Smooth muscle cell (in vitro differentiated cells): Measurements from ENCODE around the gene NECAB3. TPM values are rescaled to one million over a fixed set of nuclear protein-coding genes. Genes with fewer than 3 reads are reported as not detected.

Experiments used
- DNase-seq: peaks from one replicate; lab custom pipeline; 2025; ENCODE audit not compliant: unreplicated experiment; lab: John Stamatoyannopoulos, UW
- H2AFZ ChIP-seq: fragments of 200-600 bp; sonication (generic); 2 replicates; pipeline ENCODE4 v1.6.0; 2016; ENCODE audit warnings: antibody characterized with exemption, low read depth, mild to moderate bottlenecking
- H3F3A ChIP-seq: fragments of 200-600 bp; sonication (generic); 2 replicates; pipeline ENCODE4 v1.6.0; 2017; ENCODE audit warnings: antibody characterized with exemption, low read depth
- H3K27ac ChIP-seq: fragments of 200-600 bp; sonication (generic); 2 replicates; pipeline ENCODE4 v1.5.1; 2016; ENCODE audit warnings: low read depth, mild to moderate bottlenecking
- H3K27me3 ChIP-seq: fragments of 200-600 bp; sonication (generic); 2 replicates; pipeline ENCODE4 v1.6.1; 2016; ENCODE audit warnings: low read depth, mild to moderate bottlenecking
- H3K36me3 ChIP-seq: fragments of 200-600 bp; sonication (generic); 2 replicates; pipeline ENCODE4 v1.5.1; 2016; ENCODE audit warnings: low read depth
- H3K4me1 ChIP-seq: fragments of 200-600 bp; sonication (generic); 2 replicates; pipeline ENCODE4 v1.5.1; 2016; ENCODE audit warnings: low read depth
- H3K4me2 ChIP-seq: fragments of 200-600 bp; sonication (generic); 2 replicates; pipeline ENCODE4 v1.6.0; 2016; ENCODE audit warnings: mild to moderate bottlenecking
- H3K4me3 ChIP-seq: fragments of 200-600 bp; sonication (generic); 2 replicates; pipeline ENCODE4 v1.5.1; 2016; ENCODE audit warnings: mild to moderate bottlenecking
- H3K79me2 ChIP-seq: fragments of 200-600 bp; sonication (generic); 2 replicates; pipeline ENCODE4 v1.6.0; 2016; ENCODE audit warnings: low read depth, mild to moderate bottlenecking
- H3K9ac ChIP-seq: fragments of 200-600 bp; sonication (generic); 2 replicates; pipeline ENCODE4 v1.6.0; 2016; ENCODE audit warnings: low read depth
- H3K9me3 ChIP-seq: fragments of 200-600 bp; sonication (generic); replicated peaks from 2 replicates; pipeline ENCODE4 v1.5.1; 2016; ENCODE audit warnings: low read depth
- H4K20me1 ChIP-seq: fragments of 200-600 bp; sonication (generic); 2 replicates; pipeline ENCODE4 v1.6.0; 2016; ENCODE audit warnings: low read depth
- CTCF ChIP-seq: fragments of 200-600 bp; sonication (generic); IDR thresholded peaks from 2 replicates; pipeline ENCODE4 v1.5.1; 2017; ENCODE audit warnings: borderline replicate concordance, mild to moderate bottlenecking, antibody characterized with exemption; ENCODE audit not compliant: insufficient read depth, poor library complexity, severe bottlenecking
- WGBS: methylation state at CpG from one replicate; pipeline ENCODE4 v1.1.7; 2016; ENCODE audit warnings: low lambda C conversion rate; 5-methylcytosine and 5-hydroxymethylcytosine counted together
- polyA plus RNA-seq: library from polyadenylated mRNA; unstranded; fragments of >200 nt; fragmentation: Nextera tagmentation; extraction: Ambion mirVana; gene quantifications from 2 replicates; pipeline ENCODE4 v1.2.1, GENCODE V29; 2016
- total RNA-seq: library from RNA; depleted of rRNA; stranded (reverse); fragments of >200 nt; gene quantifications from 2 replicates; pipeline ENCODE4 v1.2.3, GENCODE V29; 2014

NECAB3 gene
- total and polyA plus RNA-seq, 2 experiments from 2014 or later = 20.3 to 25.8 TPM

GRCh38 chr20:33659341-33660034 is 14.7 kb downstream of the NECAB3 start:
- Histone ChIP-seq H3F3A (peaks cover 8% of the 10 kb centered on the region), H3K4me1 (peaks cover 6% of the 10 kb centered on the region), H3K27ac (no peak overlapping the region), H3K4me3 (no peak overlapping the region), H3K9ac (no peak overlapping the region), H3K36me3 (peaks cover 6% of the 10 kb centered on the region), H4K20me1 (no peaks in the 10 kb centered on the region), H3K27me3 (no peaks in the 10 kb centered on the region), H3K79me2 (peaks cover 5% of the 10 kb centered on the region), H3K4me2 (no peak overlapping the region), H3K9me3 (no peaks in the 10 kb centered on the region), H2AFZ (no peak overlapping the region)
- TF ChIP-seq CTCF = no peak
- 98% methylated on average over 32 of the region's 32 CpGs for WGBS
- DNase-seq = no peak

DNA sequence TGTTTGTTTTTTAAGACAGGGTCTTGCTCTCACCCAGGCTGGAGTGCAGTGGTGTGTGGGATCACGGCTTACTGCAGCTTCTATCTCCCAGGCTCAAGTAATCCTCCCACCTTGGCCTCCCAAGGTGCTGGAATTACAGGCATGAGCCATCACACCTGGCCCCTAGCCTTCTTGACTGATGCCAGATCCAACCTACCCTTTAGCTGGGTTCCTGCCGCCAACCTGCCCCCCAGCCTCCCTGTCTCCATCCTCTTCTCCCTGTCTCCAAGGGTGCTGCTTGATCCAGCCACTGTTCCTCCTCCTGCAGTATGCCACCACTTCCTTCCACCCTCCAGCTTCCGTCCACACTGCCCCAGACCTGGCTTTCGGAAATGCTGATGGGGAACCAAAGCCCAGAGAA is 15.3 kb downstream of the NECAB3 start:
- H4K20me1 ChIP-seq = no peaks in the 10 kb centered on the region
- no peaks in the 10 kb centered on the region for H3K27me3 ChIP-seq
- H3K27ac ChIP-seq = no peak overlapping the region
- peaks cover 6% of the 10 kb centered on the region for H3K36me3 ChIP-seq
- H3K4me3 ChIP-seq = no peak overlapping the region
- no peak overlapping the region for H2AFZ ChIP-seq
- peaks cover 4% of the 10 kb centered on the region for H3K4me1 ChIP-seq
- DNase-seq = no peak
- WGBS = 98% methylated on average over 4 of the region's 4 CpGs
- no peak overlapping the region for H3K4me2 ChIP-seq
- peaks cover 5% of the 10 kb centered on the region for H3K79me2 ChIP-seq
- H3K9ac ChIP-seq = no peak overlapping the region
- no peaks in the 10 kb centered on the region for H3K9me3 ChIP-seq
- peaks cover 7% of the 10 kb centered on the region for H3F3A ChIP-seq
- TF ChIP-seq CTCF = no peak

- Histone ChIP-seq H3K79me2 (peaks cover 5% of the 10 kb centered on the region), H3K9ac (no peak overlapping the region), H3K36me3 (peaks cover 6% of the 10 kb centered on the region), H3K4me2 (no peak overlapping the region), H3K9me3 (no peaks in the 10 kb centered on the region), H2AFZ (no peak overlapping the region), H3K4me1 (peaks cover 3% of the 10 kb centered on the region), H3K27ac (no peak overlapping the region), H4K20me1 (no peaks in the 10 kb centered on the region), H3F3A (peaks cover 7% of the 10 kb centered on the region), H3K27me3 (no peaks in the 10 kb centered on the region), H3K4me3 (no peak overlapping the region)
- DNase-seq = no peak
- WGBS = 98% methylated on average over 8 of the region's 8 CpGs
- TF ChIP-seq CTCF = no peak
These were observed 15.7 kb downstream of the NECAB3 start for GRCh38 chr20:33658510-33658909.

- Histone ChIP-seq H2AFZ (no peak overlapping the region), H4K20me1 (no peaks in the 10 kb centered on the region), H3K27me3 (no peaks in the 10 kb centered on the region), H3K36me3 (peaks cover 6% of the 10 kb centered on the region), H3K9ac (no peak overlapping the region), H3K9me3 (no peaks in the 10 kb centered on the region), H3K79me2 (peaks cover 5% of the 10 kb centered on the region), H3K4me2 (no peak overlapping the region), H3F3A (peaks cover 7% of the 10 kb centered on the region), H3K4me3 (no peak overlapping the region), H3K27ac (no peak overlapping the region), H3K4me1 (peaks cover under 1% of the 10 kb centered on the region)
- no peak for TF ChIP-seq CTCF
- WGBS = 99% methylated on average over 12 of the region's 12 CpGs
- no peak for DNase-seq
These were observed 16.5 kb downstream of the NECAB3 start for GRCh38 chr20:33657704-33658095.
